ENCODE results near the gene TBC1D22B. TPM values are rescaled to one million over a fixed set of nuclear protein-coding genes. Genes with fewer than 3 reads are reported as not detected.
A peak's percentile ranks its signal among the peaks of the same experiment; 100 is the strongest.

The TBC1D22B gene
- total and polyA plus RNA-seq, 2 donors (not counting 3 experiments of a cell fraction or from before 2014, with no cell fraction given): 13.1 to 13.6 TPM

DNA sequence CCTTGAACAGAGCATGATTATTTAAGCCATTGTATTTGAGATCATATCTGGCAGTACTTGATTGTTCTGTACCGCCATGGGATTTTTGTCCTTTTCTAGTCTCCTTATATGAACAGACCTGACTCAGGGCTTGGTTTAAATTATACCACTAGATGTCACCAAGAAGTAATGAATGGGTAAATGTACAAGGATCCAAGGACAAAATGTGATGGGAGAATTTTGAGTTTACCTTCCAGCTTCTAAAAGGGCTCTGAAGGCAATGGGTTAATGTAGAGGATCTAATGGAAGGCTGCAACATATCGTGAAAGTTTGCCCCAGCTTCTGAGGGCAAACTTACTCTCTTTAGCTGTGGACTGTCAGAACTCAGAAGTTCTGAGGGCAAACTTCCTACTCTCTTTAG lies 108.2 kb downstream of the TBC1D22B start:
- dilution Hi-C loops (cut with MboI; ENCODE audit: extremely low pct_ligation_motif_present, low sequenced_read_pairs): no loop called here

More for the DNA sequence above, 108.2 kb downstream of the TBC1D22B start:
- H3K4me1 ChIP-seq (ENCODE audit: control insufficient read depth, extremely low read depth, insufficient read depth, low read length): peaks cover 22% of the 10 kb centered on the region
- H4K20me1 ChIP-seq (replicated peaks; ENCODE audit: control insufficient read depth, extremely low read depth, insufficient read depth, low read length): peaks cover 3% of the 10 kb centered on the region
- CTCF ChIA-PET: interaction anchor here (0.8 to 2.2 kb wide), 13 partner anchors 9 to 425 kb away, joined by 3 to 12 read pairs (median 4); no protein-coding TSS in a partner anchor
- H2AFZ ChIP-seq (ENCODE audit: low read depth, low read length): no peak overlapping the region
- H3K9me1 ChIP-seq (replicated peaks; ENCODE audit: control insufficient read depth, extremely low read depth, insufficient read depth, low read length): no peaks in the 10 kb centered on the region
- POLR2A ChIA-PET: no interaction called here
- intact Hi-C loops (cut with micrococcal nuclease): loop anchor here (5.0 kb wide), 2 partner anchors 117 to 202 kb away; no protein-coding TSS in a partner anchor
- peak; percentile 71 for DNase-seq (ENCODE audit: low read depth, low spot score)
- no TSS peak for BruUV-seq (replicated peaks)
- TF ChIP-seq, protein P1, sequence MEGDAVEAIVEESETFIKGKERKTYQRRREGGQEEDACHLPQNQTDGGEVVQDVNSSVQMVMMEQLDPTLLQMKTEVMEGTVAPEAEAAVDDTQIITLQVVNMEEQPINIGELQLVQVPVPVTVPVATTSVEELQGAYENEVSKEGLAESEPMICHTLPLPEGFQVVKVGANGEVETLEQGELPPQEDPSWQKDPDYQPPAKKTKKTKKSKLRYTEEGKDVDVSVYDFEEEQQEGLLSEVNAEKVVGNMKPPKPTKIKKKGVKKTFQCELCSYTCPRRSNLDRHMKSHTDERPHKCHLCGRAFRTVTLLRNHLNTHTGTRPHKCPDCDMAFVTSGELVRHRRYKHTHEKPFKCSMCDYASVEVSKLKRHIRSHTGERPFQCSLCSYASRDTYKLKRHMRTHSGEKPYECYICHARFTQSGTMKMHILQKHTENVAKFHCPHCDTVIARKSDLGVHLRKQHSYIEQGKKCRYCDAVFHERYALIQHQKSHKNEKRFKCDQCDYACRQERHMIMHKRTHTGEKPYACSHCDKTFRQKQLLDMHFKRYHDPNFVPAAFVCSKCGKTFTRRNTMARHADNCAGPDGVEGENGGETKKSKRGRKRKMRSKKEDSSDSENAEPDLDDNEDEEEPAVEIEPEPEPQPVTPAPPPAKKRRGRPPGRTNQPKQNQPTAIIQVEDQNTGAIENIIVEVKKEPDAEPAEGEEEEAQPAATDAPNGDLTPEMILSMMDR (IDR thresholded peaks at IDR 0.05; ENCODE audit: extremely low read depth in 1 of 2, insufficient read depth in 1 of 2, low read depth in 1 of 2, low read length in 2 of 2): no peak
- TF ChIP-seq, protein P2, sequence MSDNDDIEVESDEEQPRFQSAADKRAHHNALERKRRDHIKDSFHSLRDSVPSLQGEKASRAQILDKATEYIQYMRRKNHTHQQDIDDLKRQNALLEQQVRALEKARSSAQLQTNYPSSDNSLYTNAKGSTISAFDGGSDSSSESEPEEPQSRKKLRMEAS (IDR thresholded peaks at IDR 0.05; ENCODE audit: insufficient read depth, insufficient read length): no peak
- TF ChIP-seq FOS (IDR thresholded peaks at IDR 0.05; ENCODE audit: borderline replicate concordance, insufficient read depth, low read length) (no peak), JUN (IDR thresholded peaks at IDR 0.05; ENCODE audit: borderline replicate concordance, insufficient read depth, insufficient read length, low read depth) (no peak), MYC (IDR thresholded peaks at IDR 0.05; ENCODE audit: low read depth, low read length) (no peak), GATA2 (IDR thresholded peaks at IDR 0.05; ENCODE audit: insufficient read depth, insufficient read length, low read depth, low read length) (no peak), EZH2 (IDR thresholded peaks at IDR 0.05; ENCODE audit: borderline replicate concordance, low read depth, low read length, severe bottlenecking) (no peak), POLR2AphosphoS5 (IDR thresholded peaks at IDR 0.05; ENCODE audit: insufficient read depth, low read depth, low read length) (no peak), POLR2A (IDR thresholded peaks at IDR 0.05; ENCODE audit: low read depth, low read length) (no peak)
- no peak overlapping the region for H3K4me3 ChIP-seq (replicated peaks in 1 of 3; ENCODE audit: insufficient read depth in 1 of 3, low read depth in 1 of 3, low read length in 3 of 3)
- H3K9me3 ChIP-seq (replicated peaks; ENCODE audit: control insufficient read depth, insufficient read depth, low read length): no peaks in the 10 kb centered on the region
- H3K27me3 ChIP-seq (ENCODE audit: control insufficient read depth in 2 of 2, insufficient read depth in 2 of 2, low read length in 2 of 2): no peaks in the 10 kb centered on the region
- no peak overlapping the region for H3K27ac ChIP-seq (ENCODE audit: insufficient read depth, low read depth, low read length)
- peaks cover 3% of the 10 kb centered on the region for H3K79me2 ChIP-seq (ENCODE audit: control insufficient read depth, insufficient read depth, low read length)
- peak; percentile 74 for FAIRE-seq
- H3K4me2 ChIP-seq (ENCODE audit: insufficient read depth, low read length): no peak overlapping the region
- H3K9ac ChIP-seq (replicated peaks; ENCODE audit: extremely low read depth, insufficient read depth, low read length): no peak overlapping the region
- H3K36me3 ChIP-seq (ENCODE audit: control insufficient read depth in 2 of 2, extremely low read depth in 1 of 2, insufficient read depth in 2 of 2, low read length in 2 of 2): peaks cover 5 to 8% of the 10 kb centered on the region in 2 experiments

Data from endothelial cell of umbilical vein (primary cell).